HG03175 (cell line): Measurements from ENCODE around the gene FBLN5.
"Not testable (repeated sequence)": the region's sequence is repeated elsewhere in the genome, so short reads cannot be mapped to it uniquely, and the experiment has no call there.

Source experiments
- ATAC-seq: cut with Tn5 transposase; IDR thresholded peaks from one replicate; pipeline ENCODE4 v1.9.1; 2021; ENCODE audit warnings: mild to moderate bottlenecking, moderate library complexity; ENCODE audit not compliant: unreplicated experiment

Gene FBLN5

DNA sequence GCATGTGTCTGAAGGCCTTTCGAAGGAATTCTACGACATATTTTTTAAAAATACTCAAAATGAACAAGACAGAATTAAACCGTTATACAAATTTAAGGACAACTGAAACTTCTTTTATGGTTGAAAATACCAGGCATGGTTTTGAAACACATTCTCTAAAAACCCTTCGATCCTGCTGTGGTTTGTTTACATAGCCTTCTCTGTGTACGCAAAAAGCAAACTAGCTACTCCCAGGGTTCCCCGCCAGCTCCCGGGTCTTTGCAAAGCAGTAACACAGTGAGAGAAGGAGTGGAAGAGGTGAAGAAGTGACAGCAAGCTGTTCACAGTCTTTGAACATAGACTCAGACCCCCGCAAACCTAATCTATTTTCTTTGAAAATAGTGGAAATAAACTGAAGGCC is 77.9 kb downstream of the FBLN5 start:
- ATAC-seq = no peak

- peak; percentile 56 for ATAC-seq
These were observed 80.0 kb downstream of the FBLN5 start, which contains the start of gene TC2N for GRCh38 chr14:91867316-91867988. TC2N (minus strand) TSS chr14:91867536; CDS start chr14:91813769, 53,767 bp downstream.

DNA sequence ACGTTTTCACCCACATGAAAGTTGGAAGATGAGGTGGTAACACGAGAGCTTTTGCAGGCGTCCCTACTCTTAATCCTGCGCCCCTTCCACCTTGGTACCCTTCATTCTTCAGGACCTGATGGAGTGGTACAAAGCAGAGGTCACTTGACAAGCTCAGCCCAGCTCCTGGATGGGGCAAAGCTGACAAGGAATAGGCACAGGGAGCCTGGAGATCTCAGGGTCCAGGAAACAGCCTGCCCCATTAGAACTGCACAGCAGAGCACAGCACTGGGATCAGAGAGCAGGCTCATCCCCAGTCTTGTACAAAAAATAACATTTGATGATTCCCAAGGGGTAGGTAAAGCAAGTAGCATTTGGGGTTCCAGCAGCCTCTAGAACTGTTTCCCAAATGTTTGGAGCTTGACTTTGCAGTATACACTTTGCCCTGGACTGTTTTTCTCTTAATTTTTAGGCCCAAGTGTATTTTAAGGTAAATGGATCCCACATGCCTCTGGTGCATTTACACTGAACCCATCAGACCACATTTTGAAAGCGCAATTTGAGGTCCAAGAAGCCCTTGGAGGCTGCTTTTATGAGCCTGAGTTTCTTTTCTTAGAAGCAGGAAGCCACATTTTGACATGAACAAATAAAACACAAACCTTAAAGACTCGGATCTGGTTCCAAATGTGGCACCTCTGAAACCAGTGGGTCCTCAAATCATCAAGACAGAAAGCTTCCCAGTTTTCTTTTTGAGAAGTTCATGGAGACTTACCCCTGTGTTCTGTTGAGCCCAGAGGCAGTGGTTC is 80.8 kb downstream of the FBLN5 start:
- no peak for ATAC-seq

DNA sequence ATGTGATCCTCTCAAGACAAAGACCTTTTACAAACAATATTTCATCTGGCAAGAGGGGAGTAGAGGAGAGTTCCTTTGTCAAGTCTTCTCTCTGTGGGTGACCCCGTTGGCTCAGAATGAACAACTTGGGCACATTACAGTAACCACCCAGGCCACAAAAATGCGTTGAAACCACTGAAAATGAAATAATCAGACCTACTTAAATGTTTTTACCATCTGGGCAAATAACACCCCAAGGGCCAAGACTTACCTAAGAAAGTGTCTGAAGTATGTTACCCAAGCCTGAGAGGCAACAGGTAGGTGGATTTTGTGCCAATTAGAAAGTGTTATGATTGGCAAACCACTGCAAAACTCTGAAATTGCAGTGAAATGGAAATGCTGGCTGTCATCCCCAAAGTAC is 81.4 kb downstream of the FBLN5 start:
- ATAC-seq = no peak

GRCh38 chr14:91862417-91862816 is 85.1 kb downstream of the FBLN5 start:
- ATAC-seq = no peak

- no peak for ATAC-seq
These were observed 86.4 kb downstream of the FBLN5 start for GRCh38 chr14:91861091-91861490.

DNA sequence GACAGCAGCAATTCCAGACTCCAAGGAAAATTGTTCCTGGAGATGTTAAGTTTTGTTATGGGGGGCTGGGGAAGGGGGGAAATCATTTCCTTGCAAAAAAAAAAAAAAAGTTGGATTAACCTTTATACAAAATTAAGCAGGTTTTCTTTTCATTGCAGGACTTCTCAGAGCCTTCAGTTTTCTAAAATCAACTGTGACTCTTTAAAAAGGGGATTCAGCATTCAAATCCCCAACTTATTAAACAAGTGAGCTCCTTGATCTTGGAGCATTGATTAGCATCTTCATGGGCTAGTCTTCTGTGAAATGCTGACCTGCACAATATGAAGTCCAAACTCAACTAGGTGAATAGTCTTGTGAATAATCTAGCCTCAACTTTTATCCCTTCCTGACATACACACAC is 87.3 kb downstream of the FBLN5 start:
- ATAC-seq = no peak

- ATAC-seq = peak; percentile 72
These were observed 88.8 kb downstream of the FBLN5 start for GRCh38 chr14:91858536-91859275.

GRCh38 chr14:91857614-91858013 is 89.9 kb downstream of the FBLN5 start:
- no peak for ATAC-seq

- no peak for ATAC-seq
These were observed 93.1 kb downstream of the FBLN5 start for GRCh38 chr14:91854327-91854934.

DNA sequence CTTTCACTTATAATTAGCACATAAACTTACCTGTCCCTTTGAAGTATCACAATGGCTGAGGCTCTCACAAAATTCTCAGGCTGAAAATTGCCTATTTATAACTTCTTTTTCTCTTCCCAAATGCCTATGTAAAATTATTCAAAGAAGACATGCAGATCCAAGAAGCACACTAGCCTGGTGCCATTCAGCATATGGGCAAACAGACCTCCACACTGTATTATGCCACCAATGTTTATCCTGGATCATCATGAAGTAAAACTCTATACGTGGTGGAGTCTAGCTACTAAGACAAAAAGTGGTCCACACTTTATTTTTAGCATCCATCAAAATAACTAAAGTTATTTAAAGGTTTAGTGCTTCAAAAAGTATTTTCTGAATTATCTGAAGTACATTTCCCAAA is 95.9 kb downstream of the FBLN5 start:
- no peak for ATAC-seq

GRCh38 chr14:91848504-91849001 is 98.9 kb downstream of the FBLN5 start:
- ATAC-seq = no peak

DNA sequence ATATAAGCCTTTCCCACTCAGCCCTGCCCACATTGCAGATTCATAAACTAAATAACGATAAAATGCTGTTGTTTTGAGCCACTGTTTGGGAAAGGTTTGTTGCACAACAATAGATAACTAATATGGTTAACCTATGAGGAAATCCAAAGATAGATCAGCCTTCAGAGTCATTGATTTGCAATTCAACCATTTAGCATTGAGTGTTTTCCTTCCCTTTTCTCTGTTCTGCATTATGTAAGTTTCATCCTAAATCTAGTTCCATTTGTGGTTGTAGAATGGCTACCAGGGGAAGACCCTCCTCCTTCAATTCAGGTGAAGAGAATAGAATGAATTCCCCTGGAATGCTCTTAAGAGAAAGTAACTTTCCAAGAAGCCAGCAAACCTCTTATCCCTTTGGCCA is 99.8 kb downstream of the FBLN5 start:
- no peak for ATAC-seq

DNA sequence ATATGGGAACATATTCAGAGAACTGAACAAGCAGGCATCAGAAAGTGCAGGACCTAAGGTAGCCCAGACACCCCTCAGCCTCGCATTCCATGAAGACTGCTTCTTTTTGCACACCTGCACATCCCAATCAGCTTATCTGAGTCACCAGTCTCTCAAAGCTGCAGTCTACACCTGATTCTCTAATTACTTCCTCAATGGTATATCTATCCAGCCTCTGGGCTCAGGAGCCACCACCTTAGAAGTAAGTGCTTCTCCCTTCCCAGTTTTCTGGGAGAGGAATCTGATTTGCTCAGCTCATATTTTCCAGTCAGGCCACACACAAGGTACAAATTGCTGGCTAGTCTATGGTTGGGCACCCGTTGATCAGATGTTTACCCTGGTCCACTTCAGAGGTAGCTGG is 101.8 kb downstream of the FBLN5 start:
- no peak for ATAC-seq

- not testable (repeated sequence) for ATAC-seq
These were observed 102.4 kb downstream of the FBLN5 start for GRCh38 chr14:91845056-91845455.

- no peak for ATAC-seq
These were observed 103.5 kb downstream of the FBLN5 start for GRCh38 chr14:91844029-91844428.

- ATAC-seq = no peak
These were observed 104.1 kb downstream of the FBLN5 start for GRCh38 chr14:91843437-91843836.

DNA sequence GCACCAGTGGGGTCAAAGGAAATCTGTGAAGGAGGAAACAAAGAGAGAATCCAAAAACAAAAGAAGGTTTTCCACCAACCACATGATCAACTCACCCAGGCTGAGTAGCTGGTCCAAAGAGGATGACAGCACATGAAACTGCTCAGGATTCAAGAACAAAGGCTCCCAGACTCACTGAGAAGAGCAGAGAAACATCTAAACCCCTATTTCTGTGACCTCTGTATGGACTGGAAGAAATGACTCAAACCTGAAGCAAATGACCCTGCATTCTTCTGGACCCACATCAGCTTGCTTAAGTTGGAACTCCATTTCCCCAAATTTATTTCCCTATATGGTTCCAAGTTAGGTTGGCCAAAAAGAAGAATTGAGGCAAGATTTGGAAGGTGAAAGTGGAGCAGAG is 106.4 kb downstream of the FBLN5 start:
- no peak for ATAC-seq

- ATAC-seq = no peak
These were observed 107.7 kb downstream of the FBLN5 start for GRCh38 chr14:91839749-91840148.

GRCh38 chr14:91837076-91837475 is 110.4 kb downstream of the FBLN5 start:
- no peak for ATAC-seq
